ENCODE measurements around the gene ANKRD13D. TPM values are rescaled to one million over a fixed set of nuclear protein-coding genes. Genes with fewer than 3 reads are reported as not detected.
"Not testable (repeated sequence)": the region's sequence is repeated elsewhere in the genome, so short reads cannot be mapped to it uniquely, and the experiment has no call there.

Gene ANKRD13D
- total RNA-seq, 2 experiments from 2014 or later: 148 to 172 TPM

DNA sequence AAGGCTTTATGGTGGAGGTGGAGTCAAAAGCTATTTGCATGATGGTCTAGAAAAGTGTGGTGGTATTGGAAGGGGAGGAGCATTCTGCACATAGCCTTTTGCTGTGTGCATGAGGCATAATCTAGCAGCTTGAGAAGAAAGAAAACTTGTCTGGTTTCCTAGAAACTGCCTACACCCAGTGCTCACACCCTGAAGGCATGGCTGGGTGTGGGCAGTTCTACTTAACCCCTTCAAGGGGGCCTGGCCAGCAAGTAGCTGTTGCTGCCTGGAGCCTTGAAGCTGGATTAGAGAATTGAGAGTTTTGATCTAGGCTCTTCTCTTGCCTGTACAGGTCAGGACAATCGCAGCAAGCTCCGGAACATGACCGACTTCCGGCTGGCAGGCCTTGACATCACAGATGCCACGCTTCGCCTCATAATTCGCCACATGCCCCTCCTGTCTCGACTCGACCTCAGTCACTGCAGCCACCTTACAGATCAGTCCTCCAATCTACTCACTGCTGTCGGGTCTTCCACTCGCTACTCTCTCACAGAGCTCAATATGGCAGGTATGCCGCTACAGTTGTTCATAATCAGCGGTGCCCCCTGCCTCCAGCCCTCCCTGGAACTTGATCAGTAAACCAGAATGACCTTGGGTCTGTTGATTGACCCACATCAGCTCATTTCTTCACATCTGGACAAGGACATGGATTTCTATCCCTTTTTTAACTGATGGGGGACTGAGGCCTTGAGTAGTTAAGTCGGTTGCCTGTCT, 35.1 kb upstream of the ANKRD13D start:
- Mint-ChIP-seq H3K4me1 (peaks cover 62% of the 10 kb centered on the region), H3K27ac (peak overlapping the region; percentile 13), H3K9me3 (ENCODE audit: low read depth) (no peaks in the 10 kb centered on the region), H3K36me3 (peaks cover 63% of the 10 kb centered on the region), H3K4me3 (no peak overlapping the region), H3K27me3 (no peaks in the 10 kb centered on the region)
- ATAC-seq (no peak), DNase-seq (no peak)
- CTCF ChIA-PET: interaction anchor here (1.2 to 2.8 kb wide), 14 partner anchors 8 to 172 kb away, joined by 3 to 37 read pairs (median 4); no protein-coding TSS in a partner anchor

DNA sequence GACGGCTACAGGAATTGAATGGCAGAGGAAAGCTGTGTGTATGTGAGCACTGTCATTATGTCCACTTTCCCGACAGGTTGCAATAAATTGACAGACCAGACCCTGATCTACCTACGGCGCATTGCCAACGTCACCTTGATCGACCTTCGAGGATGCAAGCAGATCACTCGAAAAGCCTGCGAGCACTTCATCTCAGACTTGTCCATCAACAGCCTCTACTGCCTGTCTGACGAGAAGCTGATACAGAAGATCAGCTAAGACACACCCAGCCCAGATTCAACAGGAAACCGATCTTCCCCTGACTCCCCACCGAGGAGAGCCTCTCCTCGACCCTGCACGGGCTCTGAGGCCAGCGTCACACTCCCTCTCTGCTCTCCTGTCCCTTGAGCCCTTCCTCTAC, 34.3 kb upstream of the ANKRD13D start:
- peaks cover 55% of the 10 kb centered on the region for H3K36me3 Mint-ChIP-seq
- CTCF ChIA-PET: interaction anchor here (1.7 to 2.8 kb wide), 5 partner anchors 7 to 128 kb away, joined by 3 to 37 read pairs (median 11); no protein-coding TSS in a partner anchor
- ATAC-seq (no peak), DNase-seq (no peak)
- no peak overlapping the region for H3K4me3 Mint-ChIP-seq
- peak overlapping the region; percentile 3 for H3K27ac Mint-ChIP-seq
- peaks cover 57% of the 10 kb centered on the region for H3K4me1 Mint-ChIP-seq
- no peaks in the 10 kb centered on the region for H3K9me3 Mint-ChIP-seq (ENCODE audit: low read depth)
- no peaks in the 10 kb centered on the region for H3K27me3 Mint-ChIP-seq

DNA sequence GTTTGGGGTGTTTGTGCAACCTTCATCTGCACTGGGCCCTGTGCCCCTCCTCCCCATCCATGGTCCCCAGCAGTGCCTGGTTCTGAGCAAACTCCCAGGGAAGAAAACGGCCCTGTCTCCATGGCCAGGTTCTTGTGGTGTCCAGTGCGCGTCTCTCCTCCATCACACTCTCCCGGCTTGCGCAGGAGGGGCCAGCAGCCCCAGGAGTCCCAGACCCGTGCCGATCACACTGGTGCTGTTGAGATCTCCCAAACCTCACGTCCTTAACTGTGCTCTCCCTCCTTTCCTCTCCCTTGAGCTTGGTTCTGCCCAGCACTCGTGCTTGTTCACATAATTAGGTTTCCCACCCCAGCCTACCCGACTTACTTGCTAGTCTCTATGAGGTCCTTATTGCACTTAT, 33.8 kb upstream of the ANKRD13D start:
- CTCF ChIA-PET: interaction anchor here (1.7 kb wide), 1 partner anchor 127 kb away, joined by 3 read pairs; no protein-coding TSS in a partner anchor
- no peak for ATAC-seq
- no peak overlapping the region for H3K27ac Mint-ChIP-seq
- DNase-seq: no peak
- H3K4me1 Mint-ChIP-seq: peaks cover 51% of the 10 kb centered on the region
- H3K4me3 Mint-ChIP-seq: no peak overlapping the region
- no peaks in the 10 kb centered on the region for H3K9me3 Mint-ChIP-seq (ENCODE audit: low read depth)
- peaks cover 50% of the 10 kb centered on the region for H3K36me3 Mint-ChIP-seq
- no peaks in the 10 kb centered on the region for H3K27me3 Mint-ChIP-seq

DNA sequence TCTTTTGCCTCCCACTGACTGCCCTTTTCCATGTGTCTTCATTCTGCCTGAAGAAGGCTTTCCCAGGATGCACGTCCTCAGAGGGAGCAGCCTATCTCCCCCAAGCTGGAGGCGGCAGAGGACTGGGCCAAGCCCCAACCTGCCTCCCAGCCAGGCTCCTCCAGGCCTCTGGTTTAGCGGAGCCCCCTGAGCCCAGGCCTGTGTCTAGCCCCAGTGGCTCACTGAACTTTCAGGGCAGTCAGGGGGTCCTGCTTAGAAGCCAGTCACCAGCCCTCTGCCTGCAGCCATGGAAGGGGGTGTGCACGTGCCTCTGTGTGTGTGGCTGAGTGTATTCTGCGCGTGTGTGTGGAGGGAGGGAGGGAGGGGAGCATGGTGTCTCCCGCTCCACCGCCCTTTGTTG, 33.2 kb upstream of the ANKRD13D start:
- Mint-ChIP-seq H3K4me1 (peaks cover 48% of the 10 kb centered on the region), H3K9me3 (ENCODE audit: low read depth) (no peaks in the 10 kb centered on the region), H3K4me3 (no peak overlapping the region), H3K27me3 (no peaks in the 10 kb centered on the region), H3K36me3 (peaks cover 45% of the 10 kb centered on the region), H3K27ac (no peak overlapping the region)
- CTCF ChIA-PET: no interaction called here
- ATAC-seq (no peak), DNase-seq (no peak)

DNA sequence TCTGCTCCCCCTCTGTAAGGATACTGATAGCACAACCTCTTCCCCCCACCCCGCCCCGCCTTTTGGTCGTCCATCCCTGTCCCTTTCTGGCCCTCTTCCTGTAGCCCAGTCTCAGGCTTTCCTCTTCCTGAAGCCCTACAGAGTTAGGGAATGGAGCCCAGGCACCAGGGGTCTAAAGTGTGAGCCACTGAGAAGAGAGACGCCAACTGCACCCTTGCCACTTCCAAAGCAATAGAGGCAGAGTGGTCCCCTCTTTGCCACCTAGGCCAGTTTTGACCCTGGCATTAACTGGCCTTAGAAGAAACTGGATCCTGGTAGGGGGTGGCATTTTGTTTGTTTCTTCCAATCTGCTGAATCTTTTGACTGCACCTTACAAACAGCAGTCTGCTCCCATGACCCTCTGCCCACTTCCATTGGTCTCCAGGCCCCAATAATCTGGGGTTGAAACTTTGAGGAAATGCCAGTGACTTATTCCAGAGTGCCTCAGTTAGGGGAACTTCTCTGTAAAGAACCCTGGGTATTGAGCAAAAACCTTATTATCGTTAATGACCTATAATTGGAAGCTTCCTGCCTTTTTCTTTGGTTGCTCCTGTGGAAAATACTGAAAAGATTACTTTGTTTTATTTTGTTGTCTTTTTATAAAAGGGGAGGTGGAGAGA, 32.5 kb upstream of the ANKRD13D start:
- no peaks in the 10 kb centered on the region for H3K27me3 Mint-ChIP-seq
- H3K4me3 Mint-ChIP-seq: no peak overlapping the region
- peak overlapping the region; percentile 30 for H3K27ac Mint-ChIP-seq
- ATAC-seq: no peak
- CTCF ChIA-PET: no interaction called here
- H3K36me3 Mint-ChIP-seq: peaks cover 40% of the 10 kb centered on the region
- no peaks in the 10 kb centered on the region for H3K9me3 Mint-ChIP-seq (ENCODE audit: low read depth)
- H3K4me1 Mint-ChIP-seq: peaks cover 43% of the 10 kb centered on the region
- DNase-seq: no peak

DNA sequence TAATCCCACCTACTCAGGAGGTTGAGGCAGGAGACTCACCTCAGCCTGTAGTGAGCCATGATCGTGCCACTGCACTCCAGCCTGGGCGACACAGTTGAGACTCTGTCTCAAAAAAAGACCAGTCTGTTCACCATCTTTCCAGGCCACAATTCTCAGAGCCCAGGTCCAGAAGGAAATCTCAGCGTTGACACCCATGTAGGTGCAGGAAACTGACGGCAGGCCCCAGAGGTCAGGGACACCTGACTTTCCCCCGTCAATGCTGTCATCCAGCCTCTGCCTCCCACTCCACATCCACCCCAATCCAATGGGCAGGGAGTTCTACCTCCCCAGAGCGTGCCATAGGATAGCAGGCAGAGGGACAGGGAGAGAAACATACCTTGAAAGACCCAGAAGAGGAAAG, 28.7 kb upstream of the ANKRD13D start:
- ATAC-seq (no peak), DNase-seq (no peak)
- Mint-ChIP-seq H3K36me3 (peaks cover 15% of the 10 kb centered on the region), H3K27me3 (peaks cover 4% of the 10 kb centered on the region), H3K27ac (no peak overlapping the region), H3K9me3 (ENCODE audit: low read depth) (no peaks in the 10 kb centered on the region), H3K4me1 (peaks cover 43% of the 10 kb centered on the region), H3K4me3 (no peak overlapping the region)
- CTCF ChIA-PET: interaction anchor here (0.7 to 4.1 kb wide), 2 partner anchors 121 to 758 kb away, joined by 3 to 21 read pairs; no protein-coding TSS in a partner anchor

DNA sequence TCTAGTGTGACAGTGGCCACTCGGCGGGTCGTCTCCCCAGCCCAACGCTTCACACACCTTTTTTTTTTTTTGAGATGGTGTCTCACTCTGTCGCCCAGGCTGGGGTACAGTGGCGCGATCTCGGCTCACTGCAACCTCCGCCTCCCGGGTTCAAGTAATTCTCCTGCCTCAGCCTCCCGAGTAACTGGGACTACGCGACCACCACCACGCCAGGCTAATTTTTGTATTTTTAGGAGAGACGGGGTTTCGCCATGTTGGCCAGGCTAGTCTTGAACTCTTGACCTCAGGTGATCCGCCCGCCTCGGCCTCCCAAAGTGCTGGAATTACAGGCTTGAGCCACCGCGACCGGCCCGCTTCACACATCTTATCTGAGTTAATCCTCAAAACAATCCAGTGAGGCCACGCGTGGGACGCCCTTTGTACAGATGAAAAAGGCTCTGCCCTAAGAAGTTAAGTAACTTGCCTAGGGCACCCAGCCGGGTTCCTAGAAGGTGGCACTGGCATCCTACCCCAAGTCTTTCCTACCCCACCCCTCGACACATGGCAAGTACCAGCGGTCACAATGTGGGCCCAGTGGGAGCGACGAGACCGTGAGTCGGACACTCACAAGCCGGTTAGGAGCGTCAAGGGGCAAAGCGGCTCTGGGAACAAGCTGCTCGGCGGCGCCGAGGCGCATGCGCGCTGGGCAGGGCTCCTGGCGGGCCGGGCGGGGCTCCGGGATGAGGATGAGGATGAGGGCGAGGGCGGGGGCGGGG, 28.0 kb upstream of the ANKRD13D start:
- CTCF ChIA-PET: interaction anchor here (0.7 to 4.9 kb wide), 18 partner anchors 8 to 322 kb away, joined by 3 to 153 read pairs (median 10); partner anchors contain the start of genes ANKRD13D, CLCF1, POLD4 and PPP1CA
- Mint-ChIP-seq H3K4me1 (peaks cover 49% of the 10 kb centered on the region), H3K4me3 (peak overlapping the region; percentile 40)
- not testable (repeated sequence) for H3K27ac Mint-ChIP-seq; H3K9me3 Mint-ChIP-seq (ENCODE audit: low read depth); H3K36me3 Mint-ChIP-seq; H3K27me3 Mint-ChIP-seq; ATAC-seq
- peak; percentile 66 for DNase-seq

DNA sequence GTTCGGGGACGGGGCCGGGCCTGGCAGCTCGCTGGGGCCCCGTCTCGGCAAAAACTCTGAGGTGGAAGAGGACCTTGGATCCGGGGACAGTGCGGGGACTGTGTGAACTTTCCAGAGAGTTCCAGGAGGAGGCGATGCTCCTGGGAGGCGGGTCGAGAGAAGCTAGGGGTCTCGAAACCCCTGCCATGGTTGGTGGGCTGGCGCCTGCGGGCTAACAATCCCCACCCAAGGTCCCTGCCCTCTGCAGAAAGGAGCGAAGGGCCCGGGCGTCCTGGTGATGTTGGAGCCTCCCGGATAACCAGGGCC, 27.5 kb upstream of the ANKRD13D start:
- peaks cover 50% of the 10 kb centered on the region for H3K4me1 Mint-ChIP-seq

DNA sequence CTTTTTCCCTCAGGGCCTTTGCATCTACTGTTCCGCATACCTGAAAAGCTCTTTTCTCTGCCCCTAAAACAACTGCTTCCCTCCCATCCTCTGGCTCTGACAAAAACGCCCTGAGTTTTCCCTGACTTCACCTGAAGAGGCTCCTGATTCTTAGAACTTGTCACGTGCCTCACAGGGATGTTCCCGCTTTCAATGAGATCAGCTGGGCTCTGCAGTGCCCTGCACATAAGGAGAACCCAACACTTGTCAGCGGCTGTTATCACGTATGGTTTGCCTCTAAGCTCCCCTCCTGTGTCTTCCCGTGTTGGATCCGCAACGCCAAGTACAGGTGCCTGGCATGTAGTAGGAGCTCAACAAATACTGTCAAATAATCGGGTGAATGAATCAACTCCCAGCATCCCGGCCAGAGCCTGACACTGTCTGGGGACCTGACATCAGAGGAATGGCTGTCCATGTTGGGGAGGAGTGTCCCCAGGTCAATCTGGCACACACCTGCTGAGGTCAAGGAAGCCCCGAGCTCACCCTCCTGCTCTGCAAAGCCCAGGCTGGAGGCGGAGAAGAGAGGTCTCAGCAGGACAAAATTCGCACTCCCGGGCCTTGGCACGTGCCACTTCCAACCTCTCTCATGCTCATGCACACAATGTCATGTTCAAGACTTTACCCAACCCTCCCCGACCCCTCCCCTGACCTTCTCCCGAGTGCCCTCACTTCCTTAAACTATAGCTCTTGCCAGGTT, 27.0 kb upstream of the ANKRD13D start:
- Mint-ChIP-seq H3K27me3 (peaks cover 4% of the 10 kb centered on the region), H3K36me3 (peaks cover 4% of the 10 kb centered on the region), H3K9me3 (ENCODE audit: low read depth) (no peaks in the 10 kb centered on the region), H3K4me1 (peaks cover 50% of the 10 kb centered on the region), H3K4me3 (peak overlapping the region; percentile 24), H3K27ac (peak overlapping the region; percentile 77)
- no peak for DNase-seq
- CTCF ChIA-PET: interaction anchor here (0.7 to 4.9 kb wide), 34 partner anchors 9 to 321 kb away, joined by 3 to 153 read pairs (median 4); partner anchors contain the start of genes ANKRD13D, CLCF1, POLD4 and PPP1CA
- ATAC-seq: no peak

More for the DNA sequence above, 27.5 kb upstream of the ANKRD13D start:
- ATAC-seq (no peak), DNase-seq (no peak)
- Mint-ChIP-seq H3K36me3 (peaks cover 8% of the 10 kb centered on the region), H3K9me3 (ENCODE audit: low read depth) (no peaks in the 10 kb centered on the region), H3K27me3 (peaks cover 4% of the 10 kb centered on the region), H3K27ac (no peak overlapping the region), H3K4me3 (no peak overlapping the region)
- CTCF ChIA-PET: interaction anchor here (0.7 to 4.9 kb wide), 26 partner anchors 8 to 321 kb away, joined by 3 to 153 read pairs (median 8); partner anchors contain the start of genes ANKRD13D, CLCF1, POLD4 and PPP1CA

DNA sequence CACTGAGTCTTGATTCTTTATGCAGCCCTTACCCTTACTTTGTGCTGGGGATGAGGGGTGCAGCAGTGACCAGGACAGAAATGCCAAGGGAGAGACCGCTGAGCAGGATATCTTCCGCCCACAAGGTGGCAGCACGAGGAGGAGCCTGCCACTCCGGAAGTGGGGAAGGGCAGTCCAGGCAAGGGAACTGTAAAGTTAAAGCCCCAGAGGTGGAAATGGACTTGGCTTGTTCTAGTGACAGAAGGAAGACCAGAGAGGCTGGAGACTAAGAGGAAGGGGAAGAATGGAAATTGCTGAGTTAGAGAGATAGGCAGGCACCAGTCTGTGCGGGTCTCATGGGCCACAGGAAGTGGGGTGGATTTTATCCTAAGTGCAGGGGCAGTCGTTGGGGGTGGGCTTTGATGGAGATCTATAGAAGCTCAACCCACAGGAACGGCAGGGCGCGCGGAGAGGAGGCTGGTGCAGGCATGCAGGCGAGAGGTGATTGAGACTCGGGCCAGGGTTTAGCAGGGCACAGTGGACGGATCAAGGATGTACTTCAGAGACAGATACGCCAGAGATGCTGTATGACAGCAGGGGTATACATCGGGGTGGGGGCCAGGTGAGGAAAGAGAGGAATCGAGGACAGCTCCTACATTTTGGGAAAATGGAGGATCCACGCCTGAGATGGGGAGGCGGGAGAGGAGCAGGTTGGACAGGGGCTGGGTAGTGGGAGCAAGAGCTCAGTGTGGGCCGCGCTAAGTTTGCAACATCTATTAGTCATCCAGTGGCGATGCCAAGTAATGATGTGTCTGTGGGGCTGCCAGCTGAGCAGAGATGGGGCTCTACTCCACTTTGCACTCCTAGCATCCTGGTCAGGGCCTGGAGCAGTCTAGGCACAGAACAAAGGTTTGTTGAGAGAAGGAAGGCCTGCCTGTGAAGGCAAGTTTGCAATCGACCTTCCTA, 26.1 kb upstream of the ANKRD13D start:
- H3K36me3 Mint-ChIP-seq: peaks cover 11% of the 10 kb centered on the region
- no peaks in the 10 kb centered on the region for H3K9me3 Mint-ChIP-seq (ENCODE audit: low read depth)
- peaks cover 52% of the 10 kb centered on the region for H3K4me1 Mint-ChIP-seq
- H3K4me3 Mint-ChIP-seq: peak overlapping the region; percentile 24
- H3K27ac Mint-ChIP-seq: peak overlapping the region; percentile 77
- ATAC-seq: peak; percentile 48
- H3K27me3 Mint-ChIP-seq: peaks cover 4% of the 10 kb centered on the region
- CTCF ChIA-PET: interaction anchor here (0.5 to 4.9 kb wide), 33 partner anchors 9 to 320 kb away, joined by 3 to 153 read pairs (median 7); partner anchors contain the start of genes ANKRD13D, POLD4, PPP1CA and RAD9A
- DNase-seq: peak; percentile 86

DNA sequence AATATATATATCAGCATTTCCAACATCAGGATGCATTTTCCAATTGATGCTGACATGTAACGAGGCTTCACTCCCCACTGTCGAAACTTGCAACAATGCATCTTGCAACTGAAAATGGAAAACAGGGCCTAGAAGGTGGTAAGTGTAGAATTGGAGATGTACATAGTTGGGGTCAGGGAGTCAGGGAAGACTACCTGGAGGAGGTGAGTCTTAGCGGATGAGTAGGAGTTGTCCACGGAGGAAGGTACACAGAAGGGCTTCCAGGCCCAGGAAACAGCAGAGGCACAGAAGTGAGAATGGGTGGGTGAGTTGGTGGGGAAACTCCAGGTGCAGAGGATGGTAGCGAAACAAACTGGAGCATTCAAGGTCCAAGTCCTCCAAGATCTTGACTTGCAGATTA, 24.8 kb upstream of the ANKRD13D start:
- CTCF ChIA-PET: interaction anchor here (0.9 to 4.9 kb wide), 7 partner anchors 10 to 117 kb away, joined by 3 to 153 read pairs (median 21); partner anchors contain the start of genes ANKRD13D and POLD4
- no peak overlapping the region for H3K4me3 Mint-ChIP-seq
- no peak for ATAC-seq

More for the DNA sequence above, 24.8 kb upstream of the ANKRD13D start:
- H3K27ac Mint-ChIP-seq: peak overlapping the region; percentile 70
- peaks cover 22% of the 10 kb centered on the region for H3K36me3 Mint-ChIP-seq
- H3K27me3 Mint-ChIP-seq: peaks cover 4% of the 10 kb centered on the region
- DNase-seq: no peak
- H3K9me3 Mint-ChIP-seq (ENCODE audit: low read depth): no peaks in the 10 kb centered on the region
- peaks cover 55% of the 10 kb centered on the region for H3K4me1 Mint-ChIP-seq
